SK-MEL-5 (cell line): Measurements from ENCODE around the gene SHROOM3. TPM values are rescaled to one million over a fixed set of nuclear protein-coding genes. Genes with fewer than 3 reads are reported as not detected.
"Not testable (repeated sequence)": the region's sequence is repeated elsewhere in the genome, so short reads cannot be mapped to it uniquely, and the experiment has no call there.

ENCODE experiments used
- DNase-seq: peaks from one replicate; pipeline ENCODE4 v3.0.0-alpha.2; 2016; ENCODE audit warnings: low read depth, low spot score
- in situ Hi-C: cut with HindIII; loops from 2 replicates; pipeline ENCODE4 v1.10.0; 2016; ENCODE audit warnings: low sequenced_read_pairs, high pct_unique_total_duplicates, low pct_unique_long_range_greater_than_20kb
- total RNA-seq: library from RNA; depleted of rRNA; stranded (reverse); fragments of >200 nt; shearing (Covaris generic); gene quantifications from 2 replicates; pipeline ENCODE4 v1.2.3, GENCODE V29; 2014

SHROOM3 gene
- total RNA-seq, 1 experiment from 2014 or later, result 0.82 TPM

GRCh38 chr4:76594173-76594572 is 159.1 kb downstream of the SHROOM3 start:
- in situ Hi-C loops, result no loop called here
- DNase-seq, result no peak

GRCh38 chr4:76595435-76595834 is 160.4 kb downstream of the SHROOM3 start:
- in situ Hi-C loops, result no loop called here
- no peak for DNase-seq

GRCh38 chr4:76596713-76597112 is 161.7 kb downstream of the SHROOM3 start:
- DNase-seq, result no peak
- in situ Hi-C loops, result no loop called here

GRCh38 chr4:76597423-76597979 is 162.5 kb downstream of the SHROOM3 start:
- in situ Hi-C loops, result no loop called here
- DNase-seq, result no peak

- DNase-seq, result no peak
- in situ Hi-C loops, result no loop called here
Observed at GRCh38 chr4:76600447-76600846, 165.4 kb downstream of the SHROOM3 start.

GRCh38 chr4:76601791-76602190 is 166.8 kb downstream of the SHROOM3 start:
- in situ Hi-C loops, result no loop called here
- no peak for DNase-seq

- in situ Hi-C loops, result no loop called here
- no peak for DNase-seq
Observed at GRCh38 chr4:76605099-76605563, 170.1 kb downstream of the SHROOM3 start.

GRCh38 chr4:76606645-76607265 is 171.7 kb downstream of the SHROOM3 start:
- in situ Hi-C loops, result no loop called here
- no peak for DNase-seq

GRCh38 chr4:76607266-76607799 is 172.3 kb downstream of the SHROOM3 start:
- peak; percentile 23 for DNase-seq
- in situ Hi-C loops, result no loop called here

GRCh38 chr4:76607846-76608245 is 172.8 kb downstream of the SHROOM3 start:
- peak; percentile 65 for DNase-seq
- in situ Hi-C loops, result no loop called here

GRCh38 chr4:76608549-76608948 is 173.5 kb downstream of the SHROOM3 start:
- in situ Hi-C loops, result not testable (repeated sequence)

GRCh38 chr4:76610751-76611547 is 175.9 kb downstream of the SHROOM3 start:
- in situ Hi-C loops, result no loop called here
- no peak for DNase-seq

More at GRCh38 chr4:76608549-76608948, 173.5 kb downstream of the SHROOM3 start:
- DNase-seq, result not testable (repeated sequence)

- DNase-seq, result no peak
- in situ Hi-C loops, result no loop called here
Observed at GRCh38 chr4:76611616-76612207, 176.7 kb downstream of the SHROOM3 start.

GRCh38 chr4:76614589-76614988 is 179.6 kb downstream of the SHROOM3 start:
- in situ Hi-C loops, result no loop called here
- DNase-seq, result no peak

- in situ Hi-C loops, result no loop called here
- DNase-seq, result no peak
Observed at GRCh38 chr4:76615999-76616398, 181.0 kb downstream of the SHROOM3 start.

GRCh38 chr4:76616526-76616925 is 181.5 kb downstream of the SHROOM3 start:
- no peak for DNase-seq
- in situ Hi-C loops, result no loop called here

GRCh38 chr4:76620723-76621468 is 185.9 kb downstream of the SHROOM3 start:
- in situ Hi-C loops, result no loop called here
- no peak for DNase-seq
